ENCODE measurements around the gene TNFRSF12A.

TNFRSF12A gene

GRCh38 chr16:2983706-2984136 is 36.4 kb upstream of the TNFRSF12A start:
- peak; percentile 93 for DNase-seq
- in situ Hi-C loops (cut with MboI; ENCODE audit: low pct_unique_long_range_greater_than_20kb, low sequenced_read_pairs), result no loop called here

- in situ Hi-C loops (cut with MboI; ENCODE audit: low pct_unique_long_range_greater_than_20kb, low sequenced_read_pairs), result no loop called here
- no peak for DNase-seq
Measured at GRCh38 chr16:2985462-2985861, 34.7 kb upstream of the TNFRSF12A start.

GRCh38 chr16:2985893-2986355 is 34.2 kb upstream of the TNFRSF12A start:
- in situ Hi-C loops (cut with MboI; ENCODE audit: low pct_unique_long_range_greater_than_20kb, low sequenced_read_pairs), result no loop called here
- no peak for DNase-seq

DNA sequence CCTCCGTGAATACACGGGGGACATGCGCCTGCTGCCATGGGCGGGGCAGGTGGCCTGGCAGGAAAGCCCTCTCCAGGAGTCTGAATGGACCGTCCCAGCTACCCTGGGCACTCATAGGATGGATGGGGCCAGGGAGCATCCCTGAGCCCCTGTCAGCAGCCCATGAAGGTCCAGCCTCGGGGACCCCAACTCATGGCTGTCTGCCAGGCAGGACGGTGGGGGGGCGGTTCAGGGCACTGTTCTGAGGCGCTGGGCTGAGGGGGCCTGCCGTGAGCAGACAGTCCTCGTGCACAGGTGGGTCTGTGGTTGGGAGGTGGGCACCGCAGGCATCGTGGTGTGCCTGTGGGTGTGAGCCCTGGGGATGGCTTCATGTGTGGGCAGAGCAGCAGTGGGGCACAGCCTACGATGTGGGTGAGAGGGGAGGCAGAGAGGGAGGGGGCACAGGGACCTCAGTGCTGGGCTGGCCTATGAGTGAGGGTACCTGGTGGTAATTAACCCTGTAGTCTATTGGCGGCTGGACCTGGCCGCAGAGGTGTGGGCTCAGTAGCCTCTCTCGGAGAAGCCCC is 33.5 kb upstream of the TNFRSF12A start:
- in situ Hi-C loops (cut with MboI; ENCODE audit: low pct_unique_long_range_greater_than_20kb, low sequenced_read_pairs), result no loop called here
- no peak for DNase-seq

DNA sequence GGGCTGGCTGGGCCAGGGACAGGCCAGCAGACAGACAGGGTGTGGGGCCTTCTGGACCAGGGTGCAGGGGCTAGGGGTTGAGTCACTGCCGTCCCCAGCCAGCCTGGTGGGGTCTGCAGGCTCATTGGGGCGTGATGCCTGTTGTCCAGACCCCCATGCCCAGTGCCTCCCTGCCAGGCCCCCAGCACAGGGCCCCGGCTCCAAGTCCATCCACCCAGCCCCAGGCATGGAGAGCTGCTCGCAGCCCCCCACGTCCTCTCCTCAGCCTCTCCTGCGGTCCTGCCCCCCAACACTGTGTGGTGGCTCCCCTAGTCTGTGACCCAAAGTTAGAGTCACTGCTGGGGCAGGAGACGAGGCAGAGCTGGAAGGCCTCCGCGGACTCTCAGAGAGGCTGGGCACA is 32.9 kb upstream of the TNFRSF12A start:
- in situ Hi-C loops (cut with MboI; ENCODE audit: low pct_unique_long_range_greater_than_20kb, low sequenced_read_pairs), result no loop called here
- no peak for DNase-seq

DNA sequence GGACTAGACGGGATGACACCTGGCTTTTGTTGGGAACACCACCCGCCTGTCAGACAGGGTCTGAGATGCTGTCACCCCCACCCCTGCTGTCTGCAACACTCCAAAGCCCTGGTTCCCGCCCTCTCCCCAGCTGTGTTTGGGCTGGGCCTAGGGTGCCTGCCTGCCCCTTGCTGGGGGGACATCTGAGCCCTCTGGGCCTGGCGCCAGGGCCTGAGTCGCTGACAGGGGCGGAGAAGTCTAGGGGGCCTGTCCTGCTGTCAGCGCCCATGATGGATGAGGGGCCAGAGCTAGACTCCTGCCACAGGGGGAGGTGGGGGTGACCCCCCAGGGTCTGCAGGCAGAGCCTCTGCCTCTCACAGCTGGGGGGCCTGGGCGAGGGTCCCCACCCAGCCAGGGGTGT is 32.3 kb upstream of the TNFRSF12A start:
- no peak for DNase-seq
- in situ Hi-C loops (cut with MboI; ENCODE audit: low pct_unique_long_range_greater_than_20kb, low sequenced_read_pairs), result no loop called here

DNA sequence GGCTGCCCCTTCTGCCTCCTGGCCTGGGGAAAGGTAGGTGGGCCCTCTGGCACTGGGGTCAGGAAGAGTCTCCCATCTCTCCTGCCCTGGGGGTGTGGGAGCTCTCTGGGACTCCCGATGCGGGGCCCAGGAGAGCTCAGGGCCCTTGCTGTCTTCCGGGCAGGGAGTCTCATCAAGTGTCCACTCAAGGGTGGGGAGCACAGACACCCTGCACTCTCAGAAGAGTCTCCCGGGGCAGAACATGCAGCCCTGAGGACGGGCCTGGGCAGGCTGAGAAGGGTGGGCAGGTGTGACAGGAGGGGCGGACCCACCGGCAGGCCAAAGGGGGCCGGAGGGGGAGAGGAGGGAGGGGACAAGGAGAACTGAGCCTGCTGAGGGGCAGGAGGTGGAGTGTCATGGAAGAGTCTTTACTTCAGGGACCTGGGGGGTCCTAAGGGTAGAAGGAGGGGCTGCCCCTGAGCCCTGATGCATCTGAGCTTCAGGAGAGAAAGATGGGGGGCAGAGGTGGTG is 31.5 kb upstream of the TNFRSF12A start:
- no peak for DNase-seq
- in situ Hi-C loops (cut with MboI; ENCODE audit: low pct_unique_long_range_greater_than_20kb, low sequenced_read_pairs), result no loop called here

DNA sequence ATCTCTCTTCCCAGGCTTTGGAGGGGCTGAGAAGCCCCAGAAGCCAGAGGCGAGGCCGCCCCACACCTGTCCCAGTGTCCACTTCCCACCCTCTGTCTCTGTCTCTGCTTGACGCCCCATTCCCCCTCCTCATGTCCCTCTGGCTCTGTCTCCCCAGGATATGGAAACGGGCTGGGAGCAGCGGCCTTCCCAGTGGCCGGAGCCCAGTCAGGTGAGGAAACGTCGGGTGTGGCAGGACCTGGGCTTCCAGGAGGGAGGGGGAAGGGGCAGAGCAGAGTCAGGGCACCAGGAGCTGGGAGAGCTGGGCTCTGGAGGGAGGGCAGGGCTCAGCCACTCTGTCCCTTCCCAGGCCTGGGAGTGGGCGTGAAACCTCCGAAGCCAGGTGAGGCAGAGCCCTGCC is 29.3 kb upstream of the TNFRSF12A start:
- in situ Hi-C loops (cut with MboI; ENCODE audit: low pct_unique_long_range_greater_than_20kb, low sequenced_read_pairs), result no loop called here
- no peak for DNase-seq

DNA sequence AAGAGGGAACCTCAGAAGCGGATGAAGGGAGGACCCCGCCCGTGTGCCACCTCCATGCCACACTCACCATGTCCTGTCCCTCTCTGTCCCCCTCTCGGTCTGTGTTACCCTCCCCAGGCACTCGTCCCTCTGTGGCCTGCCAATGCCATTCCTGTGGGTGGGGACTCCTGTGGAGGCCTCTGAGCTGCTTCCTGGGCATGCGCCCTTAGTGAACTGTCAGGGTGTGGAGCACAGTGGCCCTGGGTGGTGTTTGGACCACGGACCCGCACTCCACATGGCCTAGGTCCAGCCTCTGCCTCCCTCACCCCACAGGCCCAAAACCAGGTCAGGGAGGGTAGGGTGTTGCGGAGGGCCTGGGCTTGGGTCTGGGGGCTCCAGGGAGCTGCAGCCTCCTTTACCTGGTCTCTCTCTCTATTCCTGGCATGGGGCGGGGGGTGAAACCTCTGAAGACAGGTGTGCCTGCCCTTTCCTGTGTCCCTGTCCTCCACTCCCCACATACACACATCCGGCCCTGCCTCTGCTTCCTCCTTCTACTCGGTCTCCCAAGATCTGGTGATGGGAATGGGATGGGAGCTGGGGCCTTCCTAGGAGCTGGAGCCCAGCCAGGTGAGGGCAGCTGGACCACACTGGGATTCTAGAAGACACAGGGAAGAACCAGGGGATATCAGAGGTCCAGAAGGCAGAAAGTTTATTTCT is 28.5 kb upstream of the TNFRSF12A start:
- in situ Hi-C loops (cut with MboI; ENCODE audit: low pct_unique_long_range_greater_than_20kb, low sequenced_read_pairs), result no loop called here
- no peak for DNase-seq

GRCh38 chr16:2992383-2993081 is 27.6 kb upstream of the TNFRSF12A start:
- DNase-seq, result no peak
- in situ Hi-C loops (cut with MboI; ENCODE audit: low pct_unique_long_range_greater_than_20kb, low sequenced_read_pairs), result no loop called here

DNA sequence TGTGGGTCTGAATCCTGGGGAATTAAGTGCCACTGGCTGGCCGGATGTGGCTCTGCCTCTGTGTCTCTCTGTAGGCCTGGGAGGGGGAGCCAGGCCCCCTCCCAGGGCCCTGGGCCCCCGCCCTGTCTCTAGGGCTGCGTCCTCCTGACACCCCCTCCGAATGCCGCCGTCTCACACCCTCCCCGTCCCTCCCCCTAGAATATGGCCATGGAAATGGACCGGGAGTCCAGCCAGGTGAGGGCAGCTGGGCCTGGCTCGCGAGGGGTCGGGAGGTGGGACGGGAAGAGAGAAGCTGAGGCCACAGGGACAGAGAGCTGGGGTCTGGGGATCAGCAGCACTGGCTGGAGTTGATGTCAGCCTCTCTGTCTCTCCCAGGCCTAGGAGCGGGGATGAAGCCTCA is 23.9 kb upstream of the TNFRSF12A start:
- DNase-seq, result no peak
- in situ Hi-C loops (cut with MboI; ENCODE audit: low pct_unique_long_range_greater_than_20kb, low sequenced_read_pairs), result no loop called here

DNA sequence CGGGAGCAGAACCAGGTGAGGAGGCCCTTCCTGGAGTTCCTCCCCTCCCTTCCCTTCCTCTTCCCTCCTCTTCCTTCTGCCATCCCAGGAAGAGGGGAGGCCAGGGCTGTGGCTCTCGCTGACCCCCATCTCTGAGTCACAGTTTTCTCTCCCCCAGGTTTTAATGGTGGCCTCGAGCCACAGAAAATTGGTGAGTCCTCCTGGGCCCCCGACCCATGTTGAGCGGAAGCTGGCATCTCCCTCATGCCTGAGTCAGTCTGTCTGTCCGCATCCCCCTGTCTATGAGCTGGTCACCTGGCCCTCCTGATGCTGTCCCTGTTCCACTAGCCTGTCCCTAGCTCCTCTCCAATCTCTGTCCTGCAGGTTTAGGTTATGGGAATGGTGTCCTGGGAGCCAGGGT is 20.2 kb upstream of the TNFRSF12A start:
- in situ Hi-C loops (cut with MboI; ENCODE audit: low pct_unique_long_range_greater_than_20kb, low sequenced_read_pairs), result no loop called here
- no peak for DNase-seq

- in situ Hi-C loops (cut with MboI; ENCODE audit: low pct_unique_long_range_greater_than_20kb, low sequenced_read_pairs), result no loop called here
- DNase-seq, result no peak
Measured at GRCh38 chr16:3000540-3000939, 19.6 kb upstream of the TNFRSF12A start.

DNA sequence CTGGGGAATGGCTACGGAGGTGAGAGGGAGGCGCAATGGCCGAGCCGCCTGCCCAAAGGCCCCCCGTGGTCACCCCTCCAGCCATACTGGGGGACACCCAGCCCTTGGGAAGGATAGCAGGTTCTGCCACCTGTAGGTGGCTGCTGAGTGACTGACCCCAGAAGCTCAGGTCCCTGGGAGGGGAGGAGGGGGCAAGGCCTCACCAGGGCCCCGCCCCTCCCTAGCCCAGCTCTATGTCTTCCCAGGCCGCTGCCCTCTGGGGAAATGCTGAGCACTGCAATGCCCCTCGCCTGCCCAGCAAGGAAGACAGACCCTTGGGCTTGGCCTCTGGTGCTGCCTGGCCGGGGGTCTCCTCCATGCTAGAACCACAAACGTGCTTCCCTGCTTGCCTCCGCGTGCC is 18.9 kb upstream of the TNFRSF12A start:
- in situ Hi-C loops (cut with MboI; ENCODE audit: low pct_unique_long_range_greater_than_20kb, low sequenced_read_pairs), result no loop called here
- no peak for DNase-seq

- peak; percentile 100 for DNase-seq
- in situ Hi-C loops (cut with MboI; ENCODE audit: low pct_unique_long_range_greater_than_20kb, low sequenced_read_pairs), result no loop called here
Measured at GRCh38 chr16:3003582-3004270, 16.4 kb upstream of the TNFRSF12A start.

- DNase-seq, result no peak
- in situ Hi-C loops (cut with MboI; ENCODE audit: low pct_unique_long_range_greater_than_20kb, low sequenced_read_pairs), result no loop called here
Measured at GRCh38 chr16:3004319-3004718, 15.8 kb upstream of the TNFRSF12A start.

- peak; percentile 43 for DNase-seq
- in situ Hi-C loops (cut with MboI; ENCODE audit: low pct_unique_long_range_greater_than_20kb, low sequenced_read_pairs), result no loop called here
Measured at GRCh38 chr16:3004781-3005284, 15.3 kb upstream of the TNFRSF12A start.

GRCh38 chr16:3007059-3007956 is 12.9 kb upstream of the TNFRSF12A start:
- in situ Hi-C loops (cut with MboI; ENCODE audit: low pct_unique_long_range_greater_than_20kb, low sequenced_read_pairs), result no loop called here

More at GRCh38 chr16:3007059-3007956, 12.9 kb upstream of the TNFRSF12A start:
- DNase-seq, result peak; percentile 80
